Thoracic aorta (tissue), 2 donors: ENCODE results near the gene TBCCD1. TPM values are rescaled to one million over a fixed set of nuclear protein-coding genes. Genes with fewer than 3 reads are reported as not detected.

Experiments used
- ATAC-seq: fragments of 150-250 bp; one replicate; pipeline ENCODE4 v1.8.0; 2017; ENCODE audit warnings: low read depth; ENCODE audit not compliant: insufficient number of reproducible peaks, low FRiP score
- DNase-seq: peaks from one replicate; pipeline ENCODE4 v3.0.0-alpha.2; 2020; ENCODE audit warnings: low spot score
- H3K27ac ChIP-seq, 2 donors: fragments of 200-600 bp; sonication (generic); 1 replicate in 1 of 2; 2 replicates in 1 of 2; pipeline ENCODE4 v1.5.1; 2016; ENCODE audit warnings: mild to moderate bottlenecking in 2 of 2, moderate library complexity in 2 of 2
- H3K27me3 ChIP-seq: fragments of 200-600 bp; sonication (generic); replicated peaks from 2 replicates; pipeline ENCODE4 v1.6.0; 2016; ENCODE audit warnings: mild to moderate bottlenecking; ENCODE audit not compliant: insufficient read depth
- H3K36me3 ChIP-seq: fragments of 200-600 bp; sonication (generic); one replicate; pipeline ENCODE4 v1.5.1; 2016
- H3K4me1 ChIP-seq, 2 donors: fragments of 200-600 bp; sonication (generic); 1 replicate in 1 of 2; 2 replicates in 1 of 2; pipeline versions ENCODE4 v1.5.1 to v1.6.0; 2016; ENCODE audit warnings: low read depth in 2 of 2, mild to moderate bottlenecking in 1 of 2; ENCODE audit not compliant: control insufficient read depth in 1 of 2
- H3K4me3 ChIP-seq: fragments of 200-600 bp; sonication (generic); 2 replicates; pipeline ENCODE4 v1.5.1; 2016; ENCODE audit warnings: mild to moderate bottlenecking
- H3K9me3 ChIP-seq: fragments of 200-600 bp; sonication (generic); 2 replicates; pipeline ENCODE4 v1.5.1; 2016
- CTCF ChIP-seq: fragments of 200-600 bp; sonication (generic); IDR thresholded peaks from one replicate; pipeline ENCODE4 v1.5.1; 2019; ENCODE audit warnings: antibody characterized with exemption
- total RNA-seq, 2 donors: library from RNA; depleted of rRNA; stranded (reverse); fragments of >200 nt; gene quantifications; one replicate each; pipeline versions ENCODE4 v1.1.0 to v1.2.3, GENCODE V29; 2016

TBCCD1 gene
- 10 to 100 TPM; 10.2 to 25.8 TPM for total RNA-seq

GRCh38 chr3:186567072-186567921, at the start of gene TBCCD1:
Gene TBCCD1, minus strand, starts transcription at chr3:186567339. Its CDS starts 3,010 bp downstream, at chr3:186564329.
- peak within 1 kb of the TSS; percentile 87 for H3K4me3 ChIP-seq
- no peaks in the 10 kb centered on the region for H3K9me3 ChIP-seq
- H3K27me3 ChIP-seq, result no peaks in the 10 kb centered on the region
- H3K27ac ChIP-seq, result peak within 1 kb of the TSS; percentile 81 to 85
- ATAC-seq, result peak; percentile 32
- TF ChIP-seq CTCF, result no peak
- H3K4me1 ChIP-seq, result peaks cover 23 to 55% of the 10 kb centered on the region in 2 donors
- peaks cover under 1% of the 10 kb centered on the region for H3K36me3 ChIP-seq
- DNase-seq, result peak; percentile 47

GRCh38 chr3:186616299-186616617, 49.1 kb upstream of the TBCCD1 start:
- Histone ChIP-seq H3K4me3 (no peak overlapping the region), H3K4me1 (peaks cover 0 to 3% of the 10 kb centered on the region in 2 donors), H3K9me3 (no peaks in the 10 kb centered on the region), H3K27ac (no peak overlapping the region), H3K27me3 (no peaks in the 10 kb centered on the region), H3K36me3 (no peaks in the 10 kb centered on the region)
- ATAC-seq, result no peak
- TF ChIP-seq CTCF, result no peak
- no peak for DNase-seq

- no peak for ATAC-seq
- Histone ChIP-seq H3K27ac (no peak overlapping the region), H3K36me3 (no peaks in the 10 kb centered on the region), H3K4me3 (no peak overlapping the region), H3K9me3 (no peaks in the 10 kb centered on the region), H3K27me3 (no peaks in the 10 kb centered on the region), H3K4me1 (peaks cover 0 to 3% of the 10 kb centered on the region in 2 donors)
- no peak for DNase-seq
- TF ChIP-seq CTCF, result peak; percentile 97
These were observed 47.7 kb upstream of the TBCCD1 start for GRCh38 chr3:186614597-186615483.

GRCh38 chr3:186614266-186614596, 47.1 kb upstream of the TBCCD1 start:
- Histone ChIP-seq H3K4me3 (no peak overlapping the region), H3K27ac (no peak overlapping the region), H3K36me3 (no peaks in the 10 kb centered on the region), H3K4me1 (peaks cover 0 to 3% of the 10 kb centered on the region in 2 donors), H3K27me3 (no peaks in the 10 kb centered on the region), H3K9me3 (no peaks in the 10 kb centered on the region)
- no peak for TF ChIP-seq CTCF
- ATAC-seq (no peak), DNase-seq (no peak)

- H3K4me1 ChIP-seq, result peaks cover 0 to 3% of the 10 kb centered on the region in 2 donors
- no peak overlapping the region for H3K4me3 ChIP-seq
- DNase-seq (no peak), ATAC-seq (no peak)
- no peaks in the 10 kb centered on the region for H3K27me3 ChIP-seq
- H3K36me3 ChIP-seq, result no peaks in the 10 kb centered on the region
- no peak overlapping the region for H3K27ac ChIP-seq
- H3K9me3 ChIP-seq, result no peaks in the 10 kb centered on the region
- no peak for TF ChIP-seq CTCF
These were observed 46.6 kb upstream of the TBCCD1 start for GRCh38 chr3:186613637-186614265.
